HG03469 (cell line): ENCODE measurements around the gene SOCS2.

ENCODE experiments used
- ATAC-seq: cut with Tn5 transposase; IDR thresholded peaks from one replicate; pipeline ENCODE4 v1.9.1; 2021; ENCODE audit warnings: mild to moderate bottlenecking, moderate library complexity, moderate number of reproducible peaks; ENCODE audit not compliant: unreplicated experiment

Gene SOCS2

GRCh38 chr12:93626160-93626559, 53.7 kb downstream of the SOCS2 start:
- ATAC-seq = no peak
